ENCODE measurements around the gene EPGN.

Gene EPGN

GRCh38 chr4:74353858-74354257 lies 45.6 kb downstream of the EPGN start:
- peaks cover 8% of the 10 kb centered on the region for H3K27me3 Mint-ChIP-seq
- ATAC-seq (no peak), DNase-seq (no peak)
- no peaks in the 10 kb centered on the region for H3K4me1 Mint-ChIP-seq
- H3K4me3 Mint-ChIP-seq = no peak overlapping the region
- no peak overlapping the region for H3K27ac Mint-ChIP-seq
- H3K9me3 Mint-ChIP-seq = no peaks in the 10 kb centered on the region

DNA sequence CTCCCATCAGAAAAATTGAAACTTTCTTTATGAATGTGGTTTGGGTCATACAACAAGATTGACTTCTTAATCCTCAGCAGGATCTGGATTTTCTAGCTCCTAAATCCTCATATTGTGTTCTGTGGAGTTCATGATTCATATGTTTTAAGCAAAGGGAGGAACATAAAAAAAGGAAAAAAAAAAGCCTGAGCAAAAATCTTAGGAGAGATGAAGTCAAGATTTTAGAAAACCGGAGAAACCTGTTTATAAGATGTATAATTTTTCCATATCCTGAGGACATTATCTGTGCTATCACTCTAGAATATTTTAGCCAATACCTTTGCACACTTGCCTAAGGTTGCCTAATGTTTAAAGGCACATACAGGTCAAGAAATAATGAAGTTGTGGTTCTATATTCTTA lies 49.7 kb downstream of the EPGN start:
- Mint-ChIP-seq H3K9me3 (no peaks in the 10 kb centered on the region), H3K4me1 (no peaks in the 10 kb centered on the region), H3K27me3 (peaks cover 15% of the 10 kb centered on the region), H3K4me3 (no peak overlapping the region), H3K27ac (no peak overlapping the region)
- ATAC-seq = no peak
- DNase-seq = no peak

DNA sequence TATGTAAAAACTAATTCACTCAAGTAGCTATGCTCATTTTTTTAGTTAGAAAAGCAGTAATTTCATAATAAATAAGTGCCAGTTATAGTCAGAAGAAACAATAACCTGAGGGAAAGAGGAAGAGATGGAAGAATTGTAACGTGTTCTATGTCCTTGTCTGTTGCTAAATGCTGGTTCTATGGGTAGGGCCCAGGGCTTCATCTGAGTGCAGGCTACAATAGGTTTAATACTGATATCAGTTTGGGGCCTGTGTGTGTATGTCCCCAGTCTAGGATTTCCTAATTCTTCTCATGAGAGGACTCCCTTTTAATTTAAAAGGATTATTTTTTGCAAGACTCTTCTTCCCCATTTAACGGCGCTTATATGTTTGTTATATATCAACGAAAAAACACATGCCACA lies 53.4 kb downstream of the EPGN start:
- DNase-seq (no peak), ATAC-seq (no peak)
- H3K27me3 Mint-ChIP-seq = peaks cover 42% of the 10 kb centered on the region
- H3K27ac Mint-ChIP-seq = no peak overlapping the region
- H3K4me1 Mint-ChIP-seq = peaks cover 15% of the 10 kb centered on the region
- H3K9me3 Mint-ChIP-seq = no peaks in the 10 kb centered on the region
- no peak overlapping the region for H3K4me3 Mint-ChIP-seq

- no peak for ATAC-seq
- DNase-seq = no peak
- peaks cover 15% of the 10 kb centered on the region for H3K4me1 Mint-ChIP-seq
- no peak overlapping the region for H3K4me3 Mint-ChIP-seq
- H3K9me3 Mint-ChIP-seq = no peaks in the 10 kb centered on the region
- no peak overlapping the region for H3K27ac Mint-ChIP-seq
- H3K27me3 Mint-ChIP-seq = peaks cover 48% of the 10 kb centered on the region
These were observed 54.1 kb downstream of the EPGN start for GRCh38 chr4:74362347-74362746.

GRCh38 chr4:74364256-74364651 lies 56.0 kb downstream of the EPGN start:
- Mint-ChIP-seq H3K4me3 (peak overlapping the region; percentile 81 to 83), H3K27ac (no peak overlapping the region), H3K4me1 (peaks cover 15% of the 10 kb centered on the region), H3K27me3 (peaks cover 53% of the 10 kb centered on the region), H3K9me3 (no peaks in the 10 kb centered on the region)
- DNase-seq (no peak), ATAC-seq (no peak)

DNA sequence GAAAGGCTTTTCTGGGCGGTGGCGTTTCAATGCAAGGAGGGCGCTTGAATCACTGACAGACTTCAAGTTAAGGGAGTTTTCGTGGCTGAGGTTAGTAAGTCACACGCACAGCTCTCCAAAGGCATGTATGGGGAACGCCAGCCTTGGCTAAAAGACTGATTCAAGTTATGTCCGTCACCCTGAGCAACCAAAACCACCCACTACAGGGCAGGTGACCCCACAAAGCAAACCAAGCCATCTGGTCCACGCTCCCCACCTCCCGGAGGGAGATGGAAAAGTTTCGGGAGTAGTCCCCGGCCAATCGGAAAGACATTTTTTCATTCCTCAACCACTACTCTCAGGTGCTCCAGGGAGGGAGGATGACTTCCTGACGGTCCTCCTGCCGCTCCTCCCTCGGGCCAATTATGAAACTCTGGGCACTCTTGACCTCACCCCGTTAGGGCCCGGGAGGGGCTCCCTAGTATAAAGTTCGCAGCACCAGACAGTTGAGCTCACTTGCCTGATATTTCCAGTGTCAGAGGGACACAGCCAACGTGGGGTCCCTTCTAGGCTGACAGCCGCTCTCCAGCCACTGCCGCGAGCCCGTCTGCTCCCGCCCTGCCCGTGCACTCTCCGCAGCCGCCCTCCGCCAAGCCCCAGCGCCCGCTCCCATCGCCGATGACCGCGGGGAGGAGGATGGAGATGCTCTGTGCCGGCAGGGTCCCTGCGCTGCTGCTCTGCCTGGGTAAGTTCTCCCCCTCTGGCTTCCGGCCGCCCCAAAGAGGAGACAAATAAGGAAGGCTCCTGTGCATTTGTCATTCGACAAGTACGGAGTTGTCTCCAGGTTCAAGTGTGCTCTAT lies 56.6 kb downstream of the EPGN start, which contains the start of gene EREG:
TSS of gene EREG (plus strand) at position 494 of the 840 bp plus-strand sequence. CDS start at position 658, 164 bp downstream.
- H3K9me3 Mint-ChIP-seq = no peaks in the 10 kb centered on the region
- H3K27me3 Mint-ChIP-seq = peaks cover 53% of the 10 kb centered on the region
- DNase-seq = peak; percentile 19 to 25
- H3K27ac Mint-ChIP-seq = no peak within 1 kb of the TSS
- peaks cover 15% of the 10 kb centered on the region for H3K4me1 Mint-ChIP-seq
- ATAC-seq = peak; percentile 83
- peak within 1 kb of the TSS; percentile 81 to 83 for H3K4me3 Mint-ChIP-seq

GRCh38 chr4:74365761-74366160 lies 57.5 kb downstream of the EPGN start:
- Mint-ChIP-seq H3K27me3 (peaks cover 53% of the 10 kb centered on the region), H3K27ac (no peak overlapping the region), H3K4me1 (peaks cover 15% of the 10 kb centered on the region)

More at GRCh38 chr4:74365761-74366160, 57.5 kb downstream of the EPGN start:
- H3K4me3 Mint-ChIP-seq = no peak overlapping the region
- ATAC-seq = no peak
- no peaks in the 10 kb centered on the region for H3K9me3 Mint-ChIP-seq
- no peak for DNase-seq

Measured in stimulated activated naive CD8-positive, alpha-beta T cell treated with anti-CD3 and anti-CD28 coated beads, Interleukin-15, amount 100 ng/mL, for 72 hours (primary cell).